AG09309 (cell line): Measurements from ENCODE around the gene SLC34A1.
"Not testable (repeated sequence)": the region's sequence is repeated elsewhere in the genome, so short reads cannot be mapped to it uniquely, and the experiment has no call there.

Source experiments
- DNase-seq: peaks from one replicate; pipeline ENCODE4 v3.0.0-alpha.2; 2010; ENCODE audit warnings: low read depth
- H3K4me3 ChIP-seq: 2 replicates; pipeline ENCODE4 v1.5.1; 2011; ENCODE audit warnings: mild to moderate bottlenecking, low read depth, low read length, moderate library complexity; ENCODE audit not compliant: control insufficient read depth
- CTCF ChIP-seq: IDR thresholded peaks from 2 replicates; pipeline ENCODE4 v1.5.1; 2011; ENCODE audit warnings: mild to moderate bottlenecking, low read depth, low read length, inconsistent platforms; ENCODE audit not compliant: insufficient read depth, control insufficient read depth; ENCODE audit errors: missing control alignments

The SLC34A1 gene

GRCh38 chr5:177372910-177373309, 11.3 kb upstream of the SLC34A1 start:
- H3K4me3 ChIP-seq, result no peak overlapping the region

GRCh38 chr5:177373806-177374205, 10.4 kb upstream of the SLC34A1 start:
- H3K4me3 ChIP-seq, result no peak overlapping the region

More at GRCh38 chr5:177372910-177373309, 11.3 kb upstream of the SLC34A1 start:
- no peak for DNase-seq
- TF ChIP-seq CTCF, result no peak

DNA sequence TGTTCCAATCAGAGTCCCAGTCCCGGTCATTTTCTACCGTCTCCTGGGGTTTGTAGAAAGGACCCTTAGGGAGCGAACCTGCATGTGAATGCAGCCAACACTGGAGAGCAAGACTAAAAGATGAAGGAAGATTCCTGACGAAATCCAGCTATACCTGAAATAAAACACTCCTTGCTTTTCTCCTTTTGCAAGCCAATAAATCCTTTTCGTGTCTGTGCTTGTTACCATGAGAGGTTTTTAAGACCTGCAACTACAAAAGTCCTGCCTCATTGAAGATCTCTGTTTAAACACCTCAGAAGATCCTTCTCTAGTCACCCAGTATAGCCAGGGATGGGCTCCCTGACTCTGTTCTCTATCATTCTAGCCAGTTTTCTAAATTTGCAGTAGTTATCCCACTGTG, 10.0 kb upstream of the SLC34A1 start:
- no peak for TF ChIP-seq CTCF
- H3K4me3 ChIP-seq, result no peak overlapping the region
- no peak for DNase-seq

More at GRCh38 chr5:177373806-177374205, 10.4 kb upstream of the SLC34A1 start:
- TF ChIP-seq CTCF, result no peak
- DNase-seq, result no peak

DNA sequence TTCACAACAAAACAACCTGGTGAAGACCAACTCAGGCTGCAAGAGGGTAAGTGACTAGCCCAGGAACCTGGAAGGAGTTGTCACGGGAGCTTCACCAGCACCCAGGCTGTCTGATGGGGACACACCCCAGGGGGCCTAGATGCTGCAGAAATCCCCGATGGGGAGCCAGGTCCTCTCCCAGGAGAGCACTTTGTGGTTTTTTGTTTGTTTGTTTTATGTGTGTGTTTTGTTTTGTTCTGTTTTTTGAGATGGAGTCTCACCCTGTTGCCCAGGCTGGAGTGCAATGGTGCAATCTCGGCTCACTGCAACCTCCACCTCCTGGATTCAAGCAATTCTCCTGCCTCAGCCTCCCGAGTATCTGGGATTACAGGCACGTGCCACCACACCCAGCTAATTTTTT, 8.7 kb upstream of the SLC34A1 start:
- not testable (repeated sequence) for H3K4me3 ChIP-seq, DNase-seq

DNA sequence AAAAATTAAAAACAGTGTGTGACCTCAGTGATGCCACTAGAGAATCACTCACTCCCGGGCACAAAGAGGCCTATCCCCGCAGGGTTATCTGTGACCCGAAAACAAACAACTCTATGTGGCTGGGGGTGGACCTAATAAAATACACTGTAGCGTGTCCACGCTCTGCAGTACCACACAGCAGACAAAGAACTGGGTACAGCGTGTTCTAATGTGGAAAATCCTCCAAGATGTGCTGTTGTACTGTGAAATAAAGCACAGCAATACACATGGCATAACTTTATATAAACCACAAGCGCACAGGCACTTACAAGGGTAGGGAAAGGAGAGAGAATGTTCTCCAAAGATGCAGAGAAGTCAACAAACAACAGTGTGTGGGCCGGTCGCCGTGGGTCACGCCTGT, 8.1 kb upstream of the SLC34A1 start:
- TF ChIP-seq CTCF, result no peak
- no peak overlapping the region for H3K4me3 ChIP-seq
- no peak for DNase-seq

DNA sequence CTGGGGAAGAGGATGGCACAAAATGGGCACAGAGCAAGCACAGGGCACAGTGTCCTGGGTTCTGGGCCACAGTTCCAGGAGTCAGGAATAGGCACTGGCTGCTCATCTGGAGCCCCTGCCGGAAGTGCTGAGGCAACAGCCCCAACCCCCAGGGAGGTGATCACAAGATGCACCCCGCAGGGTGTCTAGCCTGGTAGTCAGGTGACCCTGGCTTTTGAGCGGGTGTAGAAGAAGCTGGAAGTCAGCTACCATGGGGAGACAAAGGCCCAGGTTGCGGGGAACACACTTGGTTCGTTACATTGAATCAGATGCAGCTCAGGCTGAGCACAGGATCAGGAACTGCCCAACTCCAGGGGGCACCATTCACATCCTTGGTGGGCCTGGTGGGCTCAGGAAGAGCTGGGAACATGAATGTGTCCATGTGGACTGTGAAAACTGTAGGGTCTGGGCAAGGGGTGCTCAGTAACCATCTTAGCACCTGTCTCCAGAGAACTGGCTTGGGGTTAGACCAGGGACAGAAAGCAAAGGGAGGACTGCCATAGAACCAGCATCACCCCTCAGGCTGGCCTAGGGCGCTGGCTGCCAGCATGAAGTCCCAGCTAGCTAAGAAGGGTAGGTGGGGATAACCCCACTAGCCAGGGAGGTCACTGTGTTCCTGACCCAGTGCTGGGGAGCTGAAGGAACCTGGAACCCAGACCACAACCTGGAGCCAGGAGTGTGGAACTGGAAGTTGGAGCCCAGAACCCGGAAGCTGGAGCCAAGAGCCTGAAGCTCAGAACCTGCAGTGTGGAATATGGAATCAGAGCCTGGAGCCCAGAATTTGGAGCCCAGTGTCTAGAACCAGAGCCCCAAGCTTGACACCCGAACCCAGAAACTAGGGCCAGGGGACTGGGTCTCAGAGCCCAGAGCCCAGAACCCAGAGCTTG, 6.1 kb upstream of the SLC34A1 start:
- DNase-seq, result no peak
- no peak for TF ChIP-seq CTCF
- no peak overlapping the region for H3K4me3 ChIP-seq
